Neural crest cell (in vitro differentiated cells): ENCODE data around the gene SEMA5B. TPM values are rescaled to one million over a fixed set of nuclear protein-coding genes. Genes with fewer than 3 reads are reported as not detected.
A peak's percentile ranks its signal among the peaks of the same experiment; 100 is the strongest.

Experiments
- DNase-seq: peaks from one replicate; pipeline ENCODE4 v3.0.0; 2021; ENCODE audit warnings: low read depth, mixed read lengths, low spot score
- H3K27ac Mint-ChIP-seq: one replicate; pipeline ENCODE4 v1.8.0; 2021; ENCODE audit warnings: mild to moderate bottlenecking, mixed read lengths; ENCODE audit not compliant: unreplicated experiment
- H3K27me3 Mint-ChIP-seq: 2 replicates; pipeline ENCODE4 v1.8.0; 2021; ENCODE audit warnings: low read depth, mild to moderate bottlenecking, mixed read lengths
- H3K36me3 Mint-ChIP-seq: 2 replicates; pipeline ENCODE4 v1.8.0; 2021; ENCODE audit warnings: low read depth, mild to moderate bottlenecking, mixed read lengths
- H3K4me1 Mint-ChIP-seq: 2 replicates; pipeline ENCODE4 v1.8.0; 2021; ENCODE audit warnings: mixed read lengths
- H3K4me3 Mint-ChIP-seq: one replicate; pipeline ENCODE4 v1.8.0; 2021; ENCODE audit warnings: mild to moderate bottlenecking, mixed read lengths
- H3K9me3 Mint-ChIP-seq: 2 replicates; pipeline ENCODE4 v1.8.0; 2021; ENCODE audit warnings: mixed read lengths
- total RNA-seq: library from RNA; stranded (reverse); gene quantifications from 2 replicates; pipeline ENCODE4 v1.2.1, GENCODE V29; 2021
- TF ChIP-seq, protein P1 (sequence below): fragments of 200-600 bp; sonication (generic); conservative IDR thresholded peaks from 2 replicates; pipeline ENCODE4 v1.5.0; 2021; ENCODE audit warnings: antibody characterized with exemption, mild to moderate bottlenecking

The SEMA5B gene
- total RNA-seq, 1 donor from 2014 or later, result 57.3 TPM

DNA sequence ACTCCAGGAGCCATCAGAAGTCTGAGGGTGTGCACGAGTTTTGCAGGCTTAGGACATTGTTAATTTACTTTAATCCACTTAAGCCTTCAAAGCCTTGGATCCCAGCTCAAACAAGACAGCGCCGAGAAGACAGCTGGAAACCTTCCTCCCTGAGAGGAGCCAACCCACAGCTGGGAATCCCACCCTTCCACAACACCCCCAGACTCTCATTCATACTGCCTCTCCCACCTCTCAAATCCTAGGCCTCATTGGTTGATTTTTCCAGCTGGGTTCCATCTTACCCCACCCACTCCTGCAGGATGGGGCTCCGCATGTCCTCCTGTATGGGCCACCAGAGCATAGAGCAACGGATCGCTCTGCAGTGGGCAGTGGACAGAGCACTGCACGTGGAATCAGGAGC lies 80.4 kb downstream of the SEMA5B start:
- no peaks in the 10 kb centered on the region for H3K9me3 Mint-ChIP-seq

DNA sequence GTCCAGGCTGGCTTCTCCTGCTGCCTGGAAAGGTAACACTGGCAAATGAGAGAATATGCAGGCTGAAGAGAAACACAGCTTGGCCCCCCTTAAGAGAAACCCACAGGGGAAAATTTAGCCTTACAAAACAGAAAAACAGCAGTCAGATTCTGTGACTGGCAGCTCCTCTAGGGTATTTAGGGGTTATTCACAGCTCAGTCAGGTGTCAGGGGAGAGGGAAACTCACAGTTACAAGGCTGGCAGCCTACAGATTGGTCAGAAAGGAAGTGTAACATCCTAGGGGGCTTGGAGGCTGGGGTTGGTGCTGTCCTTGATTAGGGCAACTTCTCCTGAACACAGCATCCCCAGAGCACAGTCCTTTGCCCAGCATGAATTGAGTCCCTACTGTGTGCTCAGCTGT lies 81.4 kb downstream of the SEMA5B start:
- no peaks in the 10 kb centered on the region for H3K9me3 Mint-ChIP-seq
- no peak for DNase-seq
- H3K27me3 Mint-ChIP-seq, result no peaks in the 10 kb centered on the region
- peaks cover 8% of the 10 kb centered on the region for H3K4me1 Mint-ChIP-seq
- TF ChIP-seq, protein P1, sequence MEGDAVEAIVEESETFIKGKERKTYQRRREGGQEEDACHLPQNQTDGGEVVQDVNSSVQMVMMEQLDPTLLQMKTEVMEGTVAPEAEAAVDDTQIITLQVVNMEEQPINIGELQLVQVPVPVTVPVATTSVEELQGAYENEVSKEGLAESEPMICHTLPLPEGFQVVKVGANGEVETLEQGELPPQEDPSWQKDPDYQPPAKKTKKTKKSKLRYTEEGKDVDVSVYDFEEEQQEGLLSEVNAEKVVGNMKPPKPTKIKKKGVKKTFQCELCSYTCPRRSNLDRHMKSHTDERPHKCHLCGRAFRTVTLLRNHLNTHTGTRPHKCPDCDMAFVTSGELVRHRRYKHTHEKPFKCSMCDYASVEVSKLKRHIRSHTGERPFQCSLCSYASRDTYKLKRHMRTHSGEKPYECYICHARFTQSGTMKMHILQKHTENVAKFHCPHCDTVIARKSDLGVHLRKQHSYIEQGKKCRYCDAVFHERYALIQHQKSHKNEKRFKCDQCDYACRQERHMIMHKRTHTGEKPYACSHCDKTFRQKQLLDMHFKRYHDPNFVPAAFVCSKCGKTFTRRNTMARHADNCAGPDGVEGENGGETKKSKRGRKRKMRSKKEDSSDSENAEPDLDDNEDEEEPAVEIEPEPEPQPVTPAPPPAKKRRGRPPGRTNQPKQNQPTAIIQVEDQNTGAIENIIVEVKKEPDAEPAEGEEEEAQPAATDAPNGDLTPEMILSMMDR, result no peak
- H3K27ac Mint-ChIP-seq, result peak overlapping the region; percentile 30
- H3K36me3 Mint-ChIP-seq, result peaks cover 5% of the 10 kb centered on the region
- no peak overlapping the region for H3K4me3 Mint-ChIP-seq

More for the DNA sequence above, 80.4 kb downstream of the SEMA5B start:
- no peak for DNase-seq
- Mint-ChIP-seq H3K27me3 (no peaks in the 10 kb centered on the region), H3K4me3 (no peak overlapping the region), H3K4me1 (peaks cover 8% of the 10 kb centered on the region), H3K27ac (no peak overlapping the region), H3K36me3 (peaks cover 7% of the 10 kb centered on the region)
- TF ChIP-seq, protein P1, result no peak

DNA sequence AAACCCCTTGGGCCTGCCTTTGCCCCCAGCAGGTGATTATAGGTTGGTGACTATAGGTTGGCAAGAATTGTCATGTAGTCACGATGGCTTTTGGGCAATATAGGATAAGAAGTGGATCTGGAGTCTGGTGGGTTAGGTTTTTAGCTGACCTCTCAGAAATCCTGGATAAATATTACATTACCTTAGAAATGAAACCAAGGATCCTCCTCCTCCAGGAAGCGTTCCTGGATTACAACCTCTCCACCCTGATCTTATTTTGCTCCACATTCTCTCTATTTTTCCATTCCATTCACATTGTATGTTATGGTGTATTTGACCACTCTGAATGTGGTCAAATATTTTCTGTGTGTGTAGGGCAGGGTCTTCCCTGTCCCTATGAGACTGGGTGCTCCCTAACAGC lies 82.3 kb downstream of the SEMA5B start:
- H3K9me3 Mint-ChIP-seq, result no peaks in the 10 kb centered on the region
- TF ChIP-seq, protein P1, result no peak
- peaks cover 8% of the 10 kb centered on the region for H3K4me1 Mint-ChIP-seq
- H3K4me3 Mint-ChIP-seq, result no peak overlapping the region
- peaks cover 5% of the 10 kb centered on the region for H3K36me3 Mint-ChIP-seq
- H3K27ac Mint-ChIP-seq, result no peak overlapping the region
- no peaks in the 10 kb centered on the region for H3K27me3 Mint-ChIP-seq
- DNase-seq, result no peak

DNA sequence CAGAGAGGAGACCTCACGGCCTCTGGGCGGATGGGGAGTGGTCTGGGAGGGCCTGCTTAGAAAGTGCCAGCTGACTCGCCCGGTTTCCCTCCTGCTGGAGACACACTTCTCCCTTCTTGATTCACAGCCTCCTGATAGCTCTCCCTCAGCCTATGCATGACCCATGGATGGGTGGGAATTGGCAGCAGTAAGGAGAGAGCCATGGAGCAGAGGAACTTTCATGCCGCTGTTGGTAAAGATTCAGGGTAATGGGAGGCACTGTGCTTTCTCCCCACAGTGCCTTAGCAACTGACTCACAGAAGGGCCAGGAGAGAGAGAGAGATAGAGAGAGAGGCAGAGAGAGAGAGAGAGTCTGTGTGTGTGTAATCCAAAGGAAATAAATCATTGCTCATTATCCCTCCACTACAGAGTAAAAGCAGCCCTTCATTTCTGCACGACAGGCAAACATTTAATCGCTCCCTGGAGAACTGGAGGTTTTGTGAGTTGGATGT lies 82.8 kb downstream of the SEMA5B start:
- no peak for DNase-seq
- TF ChIP-seq, protein P1, result no peak
- Mint-ChIP-seq H3K27me3 (no peaks in the 10 kb centered on the region), H3K4me1 (peaks cover 8% of the 10 kb centered on the region), H3K36me3 (peaks cover 2% of the 10 kb centered on the region), H3K4me3 (no peak overlapping the region), H3K27ac (no peak overlapping the region), H3K9me3 (no peaks in the 10 kb centered on the region)

DNA sequence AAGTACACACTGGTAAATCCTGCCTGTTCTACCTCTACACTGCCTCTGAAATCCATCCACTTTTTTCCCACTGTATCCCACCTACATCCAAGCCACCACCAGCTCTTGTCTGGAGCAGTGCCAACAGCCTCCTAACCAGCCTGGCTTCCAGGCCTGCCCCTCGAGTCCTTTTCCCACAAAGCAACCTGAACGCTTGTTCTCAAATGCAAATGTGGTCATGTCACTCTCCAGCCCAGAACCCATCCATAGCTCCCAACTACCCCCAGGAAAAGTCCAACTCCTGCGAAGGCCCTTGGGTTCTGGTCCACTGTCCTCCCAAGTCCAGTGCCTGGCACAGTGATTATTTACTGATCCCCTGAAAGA lies 83.8 kb downstream of the SEMA5B start:
- Mint-ChIP-seq H3K36me3 (no peaks in the 10 kb centered on the region), H3K27ac (no peak overlapping the region), H3K9me3 (no peaks in the 10 kb centered on the region), H3K4me3 (no peak overlapping the region), H3K4me1 (peaks cover 8% of the 10 kb centered on the region), H3K27me3 (no peaks in the 10 kb centered on the region)
- TF ChIP-seq, protein P1, result no peak
- DNase-seq, result no peak
